Activated B cell treated with CpG ODN at 0.5 μM for 24 hours (primary cell): ENCODE measurements around the gene SP140. TPM values are rescaled to one million over a fixed set of nuclear protein-coding genes. Genes with fewer than 3 reads are reported as not detected.

ENCODE experiments used
- ATAC-seq: fragments of 200-7000 bp; cut with Tn5 transposase; one replicate; pipeline ENCODE4 v1.10.0; 2021; ENCODE audit warnings: low read depth, mild to moderate bottlenecking, moderate library complexity
- CTCF ChIA-PET: fragments of 350-600 bp; sonication (Branson Sonifier 250); formaldehyde crosslinking; loops from one replicate; lab custom pipeline; 2021; ENCODE audit warnings: antibody characterized with exemption; lab: Charles Lee
- POLR2A ChIA-PET: fragments of 350-600 bp; sonication (Branson Sonifier 250); formaldehyde crosslinking; loops from one replicate; lab custom pipeline; 2021; ENCODE audit warnings: antibody characterized with exemption; lab: Charles Lee
- DNase-seq: peaks from one replicate; pipeline ENCODE4 v3.0.0; 2022
- H3K27ac Mint-ChIP-seq: one replicate; pipeline ENCODE4 v1.8.0; 2020; ENCODE audit warnings: mixed read lengths
- H3K27me3 Mint-ChIP-seq: one replicate; pipeline ENCODE4 v1.8.0; 2021; ENCODE audit warnings: mixed read lengths
- H3K36me3 Mint-ChIP-seq: one replicate; pipeline ENCODE4 v1.8.0; 2021; ENCODE audit warnings: low read depth, mixed read lengths
- H3K4me1 Mint-ChIP-seq: one replicate; pipeline ENCODE4 v1.8.0; 2021; ENCODE audit warnings: mixed read lengths
- H3K4me3 Mint-ChIP-seq: one replicate; pipeline ENCODE4 v1.8.0; 2020; ENCODE audit warnings: mild to moderate bottlenecking, mixed read lengths
- H3K9me3 Mint-ChIP-seq: one replicate; pipeline ENCODE4 v1.8.0; 2020; ENCODE audit warnings: mixed read lengths
- CTCF ChIP-seq: fragments of 200-600 bp; IDR thresholded peaks from one replicate; pipeline ENCODE4 v1.8.0; 2022; ENCODE audit warnings: antibody characterized with exemption, mild to moderate bottlenecking
- intact Hi-C: fragments of 100-400 bp; cut with micrococcal nuclease; formaldehyde crosslinking; loops from one replicate; pipeline ENCODE4 v1.15.1; 2024
- total RNA-seq: library from RNA; stranded (reverse); gene quantifications from 2 replicates; pipeline ENCODE4 v1.2.3, GENCODE V29; 2022

The SP140 gene
- total RNA-seq, 1 donor from 2014 or later, result 330 TPM

- peak overlapping the region; percentile 92 for H3K27ac Mint-ChIP-seq
- ChIA-PET POLR2A (interaction anchor here (1.1 to 6.7 kb wide), 7 partner anchors 9 to 64 kb away, joined by 3 to 42 read pairs (median 24); partner anchors contain the start of genes SP110 and SP140), CTCF (interaction anchor here (1.1 to 1.3 kb wide), 2 partner anchors 9 to 64 kb away, joined by 6 to 7 read pairs; no protein-coding TSS in a partner anchor)
- H3K36me3 Mint-ChIP-seq, result peaks cover 88% of the 10 kb centered on the region
- H3K9me3 Mint-ChIP-seq, result no peaks in the 10 kb centered on the region
- no peak for TF ChIP-seq CTCF
- H3K4me3 Mint-ChIP-seq, result peak overlapping the region; percentile 52
- ATAC-seq (peak; percentile 27), DNase-seq (no peak)
- intact Hi-C loops, result loop anchor here (1.0 to 5.0 kb wide), 9 partner anchors 10 to 445 kb away; partner anchors contain the start of genes CAB39, SP100 and SP140
- H3K4me1 Mint-ChIP-seq, result peaks cover 94% of the 10 kb centered on the region
- no peaks in the 10 kb centered on the region for H3K27me3 Mint-ChIP-seq
Measured at GRCh38 chr2:230267059-230267458, 41.5 kb downstream of the SP140 start.

- Mint-ChIP-seq H3K27me3 (no peaks in the 10 kb centered on the region), H3K36me3 (peaks cover 88% of the 10 kb centered on the region), H3K9me3 (no peaks in the 10 kb centered on the region), H3K4me3 (peak overlapping the region; percentile 52), H3K4me1 (peaks cover 91% of the 10 kb centered on the region), H3K27ac (peak overlapping the region; percentile 92)
- intact Hi-C loops, result loop anchor here (1.0 to 5.0 kb wide), 9 partner anchors 10 to 445 kb away; partner anchors contain the start of genes CAB39, SP100 and SP140
- DNase-seq, result no peak
- POLR2A ChIA-PET, result interaction anchor here (0.7 to 6.7 kb wide), 11 partner anchors 9 to 327 kb away, joined by 3 to 42 read pairs (median 13); partner anchors contain the start of genes SP110 and SP140
- TF ChIP-seq CTCF, result no peak
- CTCF ChIA-PET, result interaction anchor here (1.7 to 1.9 kb wide), 2 partner anchors 10 to 65 kb away, joined by 6 to 9 read pairs; no protein-coding TSS in a partner anchor
- peak; percentile 68 for ATAC-seq
Measured at GRCh38 chr2:230267556-230267955, 42.0 kb downstream of the SP140 start.

DNA sequence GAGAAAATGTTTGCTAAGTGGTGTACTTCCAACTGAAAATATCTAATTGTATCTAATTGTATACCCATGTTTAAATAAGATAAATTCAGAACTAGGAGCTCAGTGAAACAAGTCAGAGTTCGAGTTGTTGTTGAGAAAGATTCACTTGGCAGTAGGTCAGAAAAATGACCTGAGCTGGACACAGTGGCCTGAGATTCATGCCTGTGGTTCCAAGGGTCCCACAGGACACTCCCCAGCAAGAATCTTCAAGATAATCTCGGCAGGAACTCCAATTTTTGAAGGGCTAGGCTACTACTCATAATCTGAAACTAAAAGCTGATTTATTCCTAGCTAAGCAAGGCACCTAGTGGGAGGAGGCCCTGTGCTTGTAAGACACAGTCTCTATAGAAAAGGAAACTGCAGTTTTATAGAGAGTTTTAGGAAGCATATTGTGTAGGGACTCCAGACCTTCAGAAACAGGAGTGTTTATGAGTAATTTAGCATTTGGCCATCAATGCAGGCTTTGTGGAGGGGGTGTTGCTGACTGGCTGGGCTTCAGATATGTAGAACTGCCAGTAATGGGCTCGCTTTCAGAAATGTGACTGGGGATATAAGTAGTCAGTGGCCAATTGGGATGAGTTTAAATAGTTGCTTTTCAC lies 43.2 kb downstream of the SP140 start:
- no peak for TF ChIP-seq CTCF
- intact Hi-C loops, result loop anchor here (5.0 kb wide), 3 partner anchors 149 to 444 kb away; partner anchors contain the start of genes CAB39 and SP100
- Mint-ChIP-seq H3K27me3 (no peaks in the 10 kb centered on the region), H3K27ac (peak overlapping the region; percentile 92), H3K4me1 (peaks cover 81% of the 10 kb centered on the region), H3K9me3 (no peaks in the 10 kb centered on the region), H3K36me3 (peaks cover 88% of the 10 kb centered on the region), H3K4me3 (peak overlapping the region; percentile 60)
- ChIA-PET POLR2A (interaction anchor here (0.5 to 6.7 kb wide), 16 partner anchors 10 to 1404 kb away, joined by 3 to 42 read pairs (median 6); partner anchors contain the start of genes SP110, SP140 and SP140L), CTCF (interaction anchor here (1.1 to 1.9 kb wide), 3 partner anchors 11 to 66 kb away, joined by 3 to 9 read pairs (median 6); no protein-coding TSS in a partner anchor)
- ATAC-seq (no peak), DNase-seq (no peak)

DNA sequence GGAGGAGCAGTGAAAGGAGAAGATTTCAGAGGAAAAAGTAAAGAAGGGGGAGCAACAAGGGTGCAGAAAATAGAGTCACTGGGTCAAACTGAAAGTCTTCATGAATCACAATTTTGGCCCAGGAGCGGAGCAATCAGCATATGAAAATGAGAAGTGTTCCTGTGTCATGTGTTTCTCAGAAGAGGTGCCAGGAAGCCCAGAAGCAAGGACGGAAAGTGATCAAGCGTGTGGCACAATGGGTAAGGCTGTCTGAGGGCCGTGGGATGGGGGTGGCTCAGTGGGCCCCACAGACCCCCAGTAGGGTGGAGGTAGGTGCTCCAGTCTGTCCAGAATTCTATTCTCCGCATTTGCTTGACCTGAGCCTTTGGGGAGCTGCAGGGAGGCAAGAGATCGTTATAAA lies 44.2 kb downstream of the SP140 start:
- DNase-seq (no peak), ATAC-seq (peak; percentile 51)
- intact Hi-C loops, result loop anchor here (5.0 kb wide), 3 partner anchors 148 to 443 kb away; partner anchors contain the start of genes CAB39 and SP100
- H3K36me3 Mint-ChIP-seq, result peaks cover 84% of the 10 kb centered on the region
- H3K9me3 Mint-ChIP-seq, result no peaks in the 10 kb centered on the region
- H3K27ac Mint-ChIP-seq, result peak overlapping the region; percentile 92
- no peaks in the 10 kb centered on the region for H3K27me3 Mint-ChIP-seq
- ChIA-PET POLR2A (interaction anchor here (1.0 to 6.7 kb wide), 8 partner anchors 11 to 67 kb away, joined by 4 to 42 read pairs (median 12); partner anchors contain the start of genes SP110, SP140 and SP140L), CTCF (no interaction called here)
- H3K4me1 Mint-ChIP-seq, result peaks cover 72% of the 10 kb centered on the region
- no peak for TF ChIP-seq CTCF
- H3K4me3 Mint-ChIP-seq, result peak overlapping the region; percentile 60

DNA sequence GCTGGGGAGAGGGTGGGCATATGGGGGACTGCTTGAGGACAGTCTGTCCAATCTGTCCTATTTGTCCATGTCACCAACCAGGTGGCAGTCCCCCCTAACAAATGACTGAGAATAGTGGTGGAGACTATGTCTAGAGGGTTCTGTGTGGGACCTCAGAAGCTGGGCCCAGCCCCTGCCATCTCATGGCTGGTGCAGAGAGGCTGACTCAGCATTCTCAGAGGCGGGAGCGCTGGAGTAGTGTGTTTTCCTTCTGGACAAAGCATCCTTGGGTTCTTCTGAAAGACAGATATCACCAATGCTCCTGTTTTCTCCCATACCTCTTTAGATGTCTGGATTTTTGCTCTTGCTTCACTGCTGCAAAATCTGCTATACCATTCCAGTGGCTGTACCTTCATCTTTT lies 57.4 kb downstream of the SP140 start:
- Mint-ChIP-seq H3K4me1 (peaks cover 3% of the 10 kb centered on the region), H3K27me3 (no peaks in the 10 kb centered on the region), H3K9me3 (no peaks in the 10 kb centered on the region), H3K36me3 (peaks cover 82% of the 10 kb centered on the region), H3K27ac (peak overlapping the region; percentile 31), H3K4me3 (no peak overlapping the region)
- no peak for TF ChIP-seq CTCF
- intact Hi-C loops, result no loop called here
- DNase-seq (no peak), ATAC-seq (no peak)
- ChIA-PET CTCF (no interaction called here), POLR2A (no interaction called here)
